Measurements from ENCODE around the gene ARRB2. TPM values are rescaled to one million over a fixed set of nuclear protein-coding genes. Genes with fewer than 3 reads are reported as not detected.
"Not testable (repeated sequence)": the region's sequence is repeated elsewhere in the genome, so short reads cannot be mapped to it uniquely, and the experiment has no call there.

The ARRB2 gene
- polyA plus RNA-seq, 1 donor from 2014 or later = 28.3 TPM

- Histone ChIP-seq H3K9ac (ENCODE audit: low read length) (no peak overlapping the region), H3K79me2 (replicated peaks; ENCODE audit: insufficient read depth, low read length) (no peaks in the 10 kb centered on the region), H3K27ac (ENCODE audit: low read length) (no peak overlapping the region), H3K9me2 (ENCODE audit: insufficient read depth, low read length) (no peaks in the 10 kb centered on the region), H3K4me3 (ENCODE audit: low read length) (no peak overlapping the region), H3F3A (ENCODE audit: insufficient read depth, low read length, poor library complexity, severe bottlenecking) (no peaks in the 10 kb centered on the region), H3K36me3 (ENCODE audit: insufficient read depth, low read length) (no peaks in the 10 kb centered on the region), H2AFZ (ENCODE audit: low read depth, low read length) (no peak overlapping the region), H3K4me2 (ENCODE audit: low read length) (no peak overlapping the region), H4K20me1 (ENCODE audit: insufficient read depth) (no peaks in the 10 kb centered on the region), H3K9me3 (ENCODE audit: low read length) (no peaks in the 10 kb centered on the region), H3K27me3 (ENCODE audit: insufficient read depth, low read depth, low read length) (no peaks in the 10 kb centered on the region)
- TF ChIP-seq TAF1 (IDR thresholded peaks at IDR 0.05; ENCODE audit: low read depth) (no peak), RAD21 (conservative IDR thresholded peaks at IDR 0.05) (no peak), CTCF (IDR thresholded peaks at IDR 0.05; ENCODE audit: poor library complexity, severe bottlenecking) (no peak), MXI1 (conservative IDR thresholded peaks at IDR 0.05; ENCODE audit: poor library complexity, severe bottlenecking) (no peak), EP300 (conservative IDR thresholded peaks at IDR 0.05; ENCODE audit: poor library complexity, severe bottlenecking) (no peak), SMC3 (conservative IDR thresholded peaks at IDR 0.05; ENCODE audit: poor library complexity) (no peak), EZH2 (IDR thresholded peaks at IDR 0.05; ENCODE audit: borderline replicate concordance, insufficient read depth, low read length, poor library complexity, severe bottlenecking) (no peak), POLR2AphosphoS5 (IDR thresholded peaks at IDR 0.05) (no peak)
- TF ChIP-seq, protein P1, sequence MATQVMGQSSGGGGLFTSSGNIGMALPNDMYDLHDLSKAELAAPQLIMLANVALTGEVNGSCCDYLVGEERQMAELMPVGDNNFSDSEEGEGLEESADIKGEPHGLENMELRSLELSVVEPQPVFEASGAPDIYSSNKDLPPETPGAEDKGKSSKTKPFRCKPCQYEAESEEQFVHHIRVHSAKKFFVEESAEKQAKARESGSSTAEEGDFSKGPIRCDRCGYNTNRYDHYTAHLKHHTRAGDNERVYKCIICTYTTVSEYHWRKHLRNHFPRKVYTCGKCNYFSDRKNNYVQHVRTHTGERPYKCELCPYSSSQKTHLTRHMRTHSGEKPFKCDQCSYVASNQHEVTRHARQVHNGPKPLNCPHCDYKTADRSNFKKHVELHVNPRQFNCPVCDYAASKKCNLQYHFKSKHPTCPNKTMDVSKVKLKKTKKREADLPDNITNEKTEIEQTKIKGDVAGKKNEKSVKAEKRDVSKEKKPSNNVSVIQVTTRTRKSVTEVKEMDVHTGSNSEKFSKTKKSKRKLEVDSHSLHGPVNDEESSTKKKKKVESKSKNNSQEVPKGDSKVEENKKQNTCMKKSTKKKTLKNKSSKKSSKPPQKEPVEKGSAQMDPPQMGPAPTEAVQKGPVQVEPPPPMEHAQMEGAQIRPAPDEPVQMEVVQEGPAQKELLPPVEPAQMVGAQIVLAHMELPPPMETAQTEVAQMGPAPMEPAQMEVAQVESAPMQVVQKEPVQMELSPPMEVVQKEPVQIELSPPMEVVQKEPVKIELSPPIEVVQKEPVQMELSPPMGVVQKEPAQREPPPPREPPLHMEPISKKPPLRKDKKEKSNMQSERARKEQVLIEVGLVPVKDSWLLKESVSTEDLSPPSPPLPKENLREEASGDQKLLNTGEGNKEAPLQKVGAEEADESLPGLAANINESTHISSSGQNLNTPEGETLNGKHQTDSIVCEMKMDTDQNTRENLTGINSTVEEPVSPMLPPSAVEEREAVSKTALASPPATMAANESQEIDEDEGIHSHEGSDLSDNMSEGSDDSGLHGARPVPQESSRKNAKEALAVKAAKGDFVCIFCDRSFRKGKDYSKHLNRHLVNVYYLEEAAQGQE (IDR thresholded peaks at IDR 0.05; ENCODE audit: borderline replicate concordance) = no peak
Observed at GRCh38 chr17:4678448-4679026, 31.9 kb upstream of the ARRB2 start.

- no peaks in the 10 kb centered on the region for H3K36me3 ChIP-seq (ENCODE audit: insufficient read depth, low read length)
- no peak overlapping the region for H3K27ac ChIP-seq (ENCODE audit: low read length)
- no peaks in the 10 kb centered on the region for H3F3A ChIP-seq (ENCODE audit: insufficient read depth, low read length, poor library complexity, severe bottlenecking)
- H3K4me2 ChIP-seq (ENCODE audit: low read length) = no peak overlapping the region
- H3K9ac ChIP-seq (ENCODE audit: low read length) = no peak overlapping the region
- TF ChIP-seq EP300 (conservative IDR thresholded peaks at IDR 0.05; ENCODE audit: poor library complexity, severe bottlenecking) = no peak
- TF ChIP-seq POLR2AphosphoS5 (IDR thresholded peaks at IDR 0.05) = no peak
- TF ChIP-seq CTCF (IDR thresholded peaks at IDR 0.05; ENCODE audit: poor library complexity, severe bottlenecking) = no peak
- TF ChIP-seq, protein P1 (IDR thresholded peaks at IDR 0.05; ENCODE audit: borderline replicate concordance) = no peak
- no peak for TF ChIP-seq RAD21 (conservative IDR thresholded peaks at IDR 0.05)
- TF ChIP-seq SMC3 (conservative IDR thresholded peaks at IDR 0.05; ENCODE audit: poor library complexity) = no peak
- no peak for TF ChIP-seq TAF1 (IDR thresholded peaks at IDR 0.05; ENCODE audit: low read depth)
- TF ChIP-seq MXI1 (conservative IDR thresholded peaks at IDR 0.05; ENCODE audit: poor library complexity, severe bottlenecking) = no peak
- TF ChIP-seq EZH2 (IDR thresholded peaks at IDR 0.05; ENCODE audit: borderline replicate concordance, insufficient read depth, low read length, poor library complexity, severe bottlenecking) = no peak
- H3K4me3 ChIP-seq (ENCODE audit: low read length) = no peak overlapping the region
- no peak overlapping the region for H2AFZ ChIP-seq (ENCODE audit: low read depth, low read length)
- H3K9me3 ChIP-seq (ENCODE audit: low read length) = no peaks in the 10 kb centered on the region
- no peaks in the 10 kb centered on the region for H3K79me2 ChIP-seq (replicated peaks; ENCODE audit: insufficient read depth, low read length)
- no peaks in the 10 kb centered on the region for H4K20me1 ChIP-seq (ENCODE audit: insufficient read depth)
- H3K9me2 ChIP-seq (ENCODE audit: insufficient read depth, low read length) = no peaks in the 10 kb centered on the region
- H3K27me3 ChIP-seq (ENCODE audit: insufficient read depth, low read depth, low read length) = no peaks in the 10 kb centered on the region
Observed at GRCh38 chr17:4679658-4680057, 30.8 kb upstream of the ARRB2 start.

- not testable (repeated sequence) for H3K36me3 ChIP-seq (ENCODE audit: insufficient read depth, low read length); H3K4me3 ChIP-seq (ENCODE audit: low read length)
Observed at GRCh38 chr17:4683739-4684138, 26.7 kb upstream of the ARRB2 start.

More at GRCh38 chr17:4683739-4684138, 26.7 kb upstream of the ARRB2 start:
- not testable (repeated sequence) for H3K9ac ChIP-seq (ENCODE audit: low read length); H3K27ac ChIP-seq (ENCODE audit: low read length); H3K9me3 ChIP-seq (ENCODE audit: low read length); H3K27me3 ChIP-seq (ENCODE audit: insufficient read depth, low read depth, low read length); H2AFZ ChIP-seq (ENCODE audit: low read depth, low read length); H3K9me2 ChIP-seq (ENCODE audit: insufficient read depth, low read length); H4K20me1 ChIP-seq (ENCODE audit: insufficient read depth); H3F3A ChIP-seq (ENCODE audit: insufficient read depth, low read length, poor library complexity, severe bottlenecking); H3K4me2 ChIP-seq (ENCODE audit: low read length); H3K79me2 ChIP-seq (replicated peaks; ENCODE audit: insufficient read depth, low read length)

All from neural cell (in vitro differentiated cells).